ENCODE results near the gene ACLY.

Gene ACLY

GRCh38 chr17:41918314-41919164 lies at the start of gene ACLY:
Gene ACLY, minus strand, starts transcription at chr17:41918951. Its CDS starts 5,078 bp downstream, at chr17:41913873.
- TF ChIP-seq CTCF (conservative IDR thresholded peaks at IDR 0.05; ENCODE audit: low read length) = no peak
- peak; percentile 95 for DNase-seq (ENCODE audit: low read depth)
- H3K4me3 ChIP-seq (ENCODE audit: low read length) = peak within 1 kb of the TSS; percentile 97

- TF ChIP-seq CTCF (conservative IDR thresholded peaks at IDR 0.05; ENCODE audit: low read length) = no peak
- peak overlapping the region; percentile 85 for H3K4me3 ChIP-seq (ENCODE audit: low read length)
These were observed 49.3 kb upstream of the ACLY start for GRCh38 chr17:41967921-41968578.

GRCh38 chr17:41967141-41967920 lies 48.6 kb upstream of the ACLY start:
- TF ChIP-seq CTCF (conservative IDR thresholded peaks at IDR 0.05; ENCODE audit: low read length) = no peak
- H3K4me3 ChIP-seq (ENCODE audit: low read length) = peak overlapping the region; percentile 85
- no peak for DNase-seq (ENCODE audit: low read depth)

More at GRCh38 chr17:41967921-41968578, 49.3 kb upstream of the ACLY start:
- DNase-seq (ENCODE audit: low read depth) = no peak

GRCh38 chr17:41966463-41967140 lies 47.9 kb upstream of the ACLY start, which contains the start of gene CNP:
Gene CNP, plus strand, starts transcription at chr17:41966795. Its CDS starts 90 bp downstream, at chr17:41966885.
- H3K4me3 ChIP-seq (ENCODE audit: low read length) = peak within 1 kb of the TSS; percentile 85
- no peak for TF ChIP-seq CTCF (conservative IDR thresholded peaks at IDR 0.05; ENCODE audit: low read length)
- peak; percentile 92 for DNase-seq (ENCODE audit: low read depth)

GRCh38 chr17:41965694-41966462 lies 47.1 kb upstream of the ACLY start:
- DNase-seq (ENCODE audit: low read depth) = peak; percentile 43
- peak overlapping the region; percentile 73 for H3K4me3 ChIP-seq (ENCODE audit: low read length)
- TF ChIP-seq CTCF (conservative IDR thresholded peaks at IDR 0.05; ENCODE audit: low read length) = no peak

Data from AG10803 (cell line).